Stimulated activated CD4-positive, alpha-beta T cell treated with anti-CD3 and anti-CD28 coated beads, Interleukin-2, amount 100 ng/mL, for 24 hours (primary cell): ENCODE data around the gene ACSL3.
A peak's percentile ranks its signal among the peaks of the same experiment; 100 is the strongest.
"Not testable (repeated sequence)": the region's sequence is repeated elsewhere in the genome, so short reads cannot be mapped to it uniquely, and the experiment has no call there.

Source experiments
- DNase-seq, 2 donors: peaks; one replicate each; pipeline ENCODE4 v3.0.0-alpha.2; 2020

Gene ACSL3

DNA sequence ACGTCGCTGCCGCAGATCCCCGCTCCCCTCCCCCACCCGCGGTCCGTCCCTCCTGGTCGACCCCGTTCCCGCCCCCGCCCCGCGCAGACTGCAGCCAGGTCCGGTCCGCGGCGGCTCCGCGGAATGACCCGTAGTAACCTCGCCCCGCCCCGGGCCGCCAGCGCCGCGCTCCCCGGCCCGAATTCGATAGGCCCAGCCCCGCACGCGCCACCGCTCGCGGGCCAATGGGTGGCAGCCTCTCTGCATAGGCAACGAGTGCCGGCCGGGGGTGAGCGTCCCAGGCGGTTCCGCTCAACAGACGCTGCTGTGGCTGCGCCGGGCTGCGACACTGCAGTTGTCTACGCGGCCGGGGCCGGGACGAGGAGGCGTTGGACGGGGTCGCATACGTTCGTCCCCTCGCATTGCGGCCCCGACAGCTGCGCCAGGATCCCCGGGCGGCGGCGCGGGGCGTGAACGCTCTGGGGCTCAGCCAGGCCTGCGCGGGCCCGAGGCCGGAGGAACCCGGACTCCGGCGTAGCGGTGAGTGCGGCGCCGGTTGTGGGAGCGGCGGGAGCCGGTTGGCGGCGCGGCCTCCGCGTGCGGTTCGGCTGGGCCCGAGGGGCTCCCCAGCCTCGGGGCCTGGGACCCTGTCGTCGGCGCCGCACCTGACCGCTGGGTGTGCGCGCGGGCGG is at the start of gene ACSL3:
ACSL3 (plus strand) TSS at position 297 of the 671 bp plus-strand sequence. CDS start 47,737 bp downstream, outside the sequence.
- DNase-seq, result peak; percentile 93 to 95

DNA sequence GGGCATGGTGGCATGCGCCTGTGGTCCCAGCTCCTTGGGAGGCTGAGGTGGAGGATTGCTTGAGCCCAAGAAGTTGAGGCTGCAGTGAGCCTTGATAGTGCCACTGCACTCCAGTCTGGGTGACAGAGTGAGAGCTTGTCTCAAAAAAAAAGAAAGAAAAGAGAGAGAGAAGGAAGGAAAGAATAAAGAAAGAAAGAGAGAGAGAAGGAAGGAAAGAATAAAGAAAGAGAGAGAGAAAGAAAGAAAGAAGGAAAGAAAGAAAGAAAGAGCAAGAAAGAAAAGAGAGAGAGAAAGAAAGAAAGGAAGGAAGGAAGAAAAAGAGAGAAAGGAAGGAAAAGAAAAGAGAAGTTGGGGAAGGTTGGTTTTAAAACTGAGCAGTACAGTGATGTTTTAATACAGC is 49.0 kb upstream of the ACSL3 start:
- no peak for DNase-seq

DNA sequence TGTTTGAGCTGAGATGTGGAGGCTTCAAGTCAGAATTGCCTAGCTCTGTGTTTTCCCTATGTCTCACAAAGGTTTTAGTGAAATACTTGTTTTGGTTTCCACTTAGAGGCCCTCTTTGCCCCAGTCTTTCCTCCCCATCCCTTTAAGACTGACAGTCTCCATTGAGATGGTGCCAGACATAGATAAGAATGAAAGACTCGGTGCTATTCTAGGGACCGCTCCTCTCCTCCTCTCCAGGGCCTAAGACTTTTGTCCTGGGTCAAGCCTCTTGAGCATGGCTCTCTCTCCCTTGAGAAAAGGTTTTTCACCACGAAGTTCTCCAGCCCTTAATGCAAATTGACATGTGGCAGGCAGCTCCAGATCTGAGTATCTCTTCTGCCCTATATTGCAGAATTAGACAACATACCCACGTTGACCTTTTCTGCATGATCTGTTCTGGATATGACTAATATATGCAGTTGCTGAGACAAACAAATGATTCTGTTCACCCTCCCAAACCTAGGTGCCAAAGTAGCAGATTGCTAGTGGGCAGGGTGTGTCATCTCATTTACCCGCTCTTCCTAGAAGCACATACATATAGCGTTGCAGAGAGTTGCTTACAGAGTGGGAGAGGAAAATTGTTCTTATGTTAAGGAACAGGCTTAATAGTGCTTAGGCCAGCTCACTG is 47.5 kb upstream of the ACSL3 start:
- no peak for DNase-seq

DNA sequence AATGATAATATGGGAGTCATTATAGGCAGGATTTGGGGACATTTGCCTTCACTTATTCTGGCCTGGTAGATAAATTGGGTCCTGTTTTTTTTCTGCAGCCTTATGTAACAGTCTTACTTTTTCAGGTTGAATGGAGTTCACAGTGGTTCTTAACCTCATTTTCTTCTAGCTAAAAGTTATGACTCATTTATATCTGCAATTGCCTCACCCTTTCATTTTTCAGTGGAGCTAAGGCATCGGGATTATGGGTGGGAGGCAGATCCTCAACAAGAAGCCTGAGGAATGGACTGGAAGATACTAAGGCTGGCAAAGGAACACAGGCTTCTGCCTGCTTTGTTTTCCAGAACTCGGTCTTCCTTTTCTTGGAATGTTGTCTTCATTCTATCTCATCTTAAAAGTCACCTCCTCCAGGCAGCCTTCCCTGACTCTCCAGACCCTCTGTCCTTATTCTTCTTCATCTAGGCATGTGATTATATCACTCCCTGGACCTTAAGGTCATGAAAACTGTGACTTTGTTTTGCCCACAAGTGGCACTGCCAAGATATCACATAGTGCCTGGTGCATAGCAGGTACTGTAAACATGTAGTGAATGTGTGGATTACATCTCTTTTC is 41.0 kb upstream of the ACSL3 start:
- DNase-seq, result no peak

DNA sequence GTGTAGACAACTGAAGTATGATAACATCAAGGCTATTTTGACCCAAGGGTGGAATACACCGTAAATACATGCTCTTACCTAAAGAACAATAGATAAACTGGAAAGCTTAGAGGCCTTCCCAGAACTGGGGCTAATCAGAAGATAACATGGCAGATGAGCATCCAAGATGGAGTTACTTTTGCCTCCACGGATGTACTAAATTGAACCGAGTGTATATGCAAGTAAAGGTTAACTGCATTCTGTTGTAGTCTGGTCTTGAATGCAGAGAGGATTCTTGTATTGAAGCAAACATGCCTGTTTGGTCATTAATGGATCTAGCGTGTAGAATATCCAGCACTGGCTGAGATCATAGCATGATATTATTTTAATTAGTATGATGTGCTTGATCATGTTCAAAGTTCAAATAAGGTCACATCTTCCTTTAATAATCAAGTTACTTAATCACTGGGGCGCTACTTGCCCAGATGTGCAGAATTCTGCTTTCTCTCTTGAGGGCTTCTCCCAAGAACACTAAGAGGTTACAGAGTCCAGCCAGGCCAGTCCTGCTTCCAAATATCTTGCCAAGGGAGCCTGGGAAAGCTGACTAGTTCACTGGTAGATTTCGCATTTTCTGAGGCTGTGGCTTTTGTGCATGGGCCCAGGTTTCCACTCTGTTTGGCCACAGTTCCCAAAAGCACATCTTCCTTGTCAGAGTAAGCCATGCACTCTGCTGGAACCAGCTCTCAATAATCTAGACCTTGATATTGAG is 37.5 kb upstream of the ACSL3 start:
- DNase-seq, result no peak

DNA sequence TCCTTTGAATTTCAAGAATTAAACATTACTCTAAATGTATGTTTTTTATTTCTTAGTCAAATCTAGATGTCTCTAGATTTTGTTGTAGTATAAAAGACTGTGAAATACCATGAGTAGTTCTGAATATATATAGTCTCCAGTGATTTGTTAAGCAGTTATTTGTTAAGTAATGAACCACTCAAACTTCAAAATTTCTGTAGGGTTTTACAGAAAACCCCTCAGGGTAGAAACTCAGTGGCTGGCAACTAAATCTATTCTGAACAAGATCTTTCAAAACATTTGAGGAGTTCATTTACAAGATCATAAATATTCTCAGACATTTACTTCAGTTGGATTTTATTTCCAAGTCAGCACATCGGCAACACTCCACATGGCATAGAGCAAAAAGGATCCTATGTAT is 35.8 kb upstream of the ACSL3 start:
- no peak for DNase-seq

DNA sequence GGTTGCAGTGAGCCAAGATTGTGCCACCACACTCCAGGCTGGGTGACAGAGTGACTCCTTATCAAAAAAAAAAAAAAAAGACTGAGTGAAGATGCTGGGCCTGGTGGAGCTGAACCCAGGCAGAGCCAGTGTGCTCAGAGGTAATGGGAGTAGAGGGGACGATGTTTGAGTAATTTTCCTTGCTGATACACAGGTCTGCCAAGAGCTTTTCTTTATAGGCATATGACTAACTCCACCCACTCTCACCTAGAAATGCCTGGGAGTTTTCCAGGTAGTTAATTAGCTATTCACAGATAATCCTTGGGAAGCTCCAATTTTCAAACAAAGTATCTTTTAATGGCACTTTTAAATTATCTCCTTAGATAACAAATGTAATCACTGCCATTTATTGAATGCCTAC is 33.4 kb upstream of the ACSL3 start:
- DNase-seq, result no peak

DNA sequence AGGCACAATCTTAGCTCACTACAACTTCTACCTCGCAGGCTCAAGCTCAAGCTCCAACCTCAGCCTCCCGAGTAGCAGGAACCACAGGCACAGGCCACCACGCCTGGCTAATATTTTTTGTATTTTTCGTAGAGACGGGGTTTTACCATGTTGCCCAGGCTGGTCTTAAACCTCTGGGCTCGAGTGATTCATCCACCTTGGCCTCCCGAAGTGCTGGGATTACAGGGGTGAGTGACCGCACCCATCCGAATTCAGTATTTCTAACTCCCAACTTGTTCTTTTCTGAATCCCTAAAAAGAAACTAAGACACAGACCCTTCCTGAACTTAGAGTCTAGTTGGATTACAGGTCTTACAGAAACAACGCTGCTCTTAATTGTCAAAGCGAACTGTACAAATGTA is 32.3 kb upstream of the ACSL3 start:
- no peak for DNase-seq

DNA sequence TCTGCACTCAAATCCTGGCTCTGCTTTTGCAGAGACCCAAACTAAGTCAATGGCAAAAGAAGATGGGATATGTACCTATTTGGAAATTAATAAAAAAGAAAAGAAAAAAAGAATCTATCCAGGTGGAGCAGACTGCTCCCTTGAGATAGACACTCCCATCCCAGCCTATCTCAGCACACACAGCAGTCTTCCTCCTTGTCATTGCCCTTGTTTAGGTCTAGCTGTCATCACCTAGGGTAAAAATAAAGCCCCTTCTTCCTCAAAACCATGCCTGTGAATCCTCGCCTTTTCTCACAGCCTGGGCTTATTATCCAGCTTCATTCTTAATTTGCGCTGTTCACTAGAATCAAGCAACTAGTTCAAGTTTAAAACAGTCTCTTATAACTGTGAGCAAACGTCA is 30.7 kb upstream of the ACSL3 start:
- no peak for DNase-seq

DNA sequence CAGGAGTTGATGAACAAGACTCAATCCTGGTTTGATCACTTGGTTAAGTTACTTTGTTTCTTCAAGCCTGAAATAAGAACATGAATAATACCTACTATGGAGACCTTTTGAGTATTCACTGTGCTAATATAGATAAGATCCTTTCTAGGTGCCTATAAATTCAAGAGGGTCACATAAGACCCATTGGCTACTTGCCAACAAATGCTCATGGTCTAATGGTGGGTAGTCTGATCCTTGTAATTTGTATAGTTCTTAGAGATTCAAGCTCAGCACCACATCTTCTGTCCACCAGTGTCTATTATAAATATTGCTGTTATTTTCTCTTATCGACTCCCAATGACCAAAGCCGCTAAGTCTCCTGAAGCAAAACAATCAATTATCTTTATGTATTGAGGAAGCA is 27.4 kb upstream of the ACSL3 start:
- no peak for DNase-seq

DNA sequence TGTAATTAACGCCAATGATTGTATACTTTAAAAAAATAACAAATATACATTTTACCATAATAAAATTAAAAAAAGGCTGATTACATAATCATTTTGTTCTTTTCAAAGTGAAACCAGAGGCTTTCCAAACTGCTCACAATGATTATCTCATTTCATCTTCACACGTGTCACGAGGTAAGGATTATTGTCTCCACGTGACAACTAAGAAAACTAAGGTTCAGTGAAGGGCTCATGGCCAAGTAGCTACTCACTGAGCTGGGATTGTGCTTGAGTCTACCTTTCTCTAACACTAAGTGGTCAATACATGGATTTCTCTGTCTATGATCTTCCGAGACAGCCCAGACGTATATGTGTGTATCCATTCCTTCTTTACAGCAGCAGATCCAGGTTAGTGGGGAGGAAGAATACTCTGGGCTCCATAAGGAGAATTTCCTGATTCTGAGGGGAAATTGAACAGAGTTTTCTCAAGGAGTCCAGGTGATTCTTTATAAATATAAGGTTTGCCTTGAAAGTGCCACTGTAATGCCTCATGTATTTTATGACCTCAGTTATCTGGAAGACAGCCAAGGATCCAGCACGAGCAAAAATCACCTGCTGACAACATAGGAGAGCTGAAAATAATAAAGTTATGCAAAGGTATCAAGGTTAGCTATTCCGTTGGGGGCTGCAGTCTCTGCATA is 25.6 kb upstream of the ACSL3 start:
- no peak for DNase-seq

DNA sequence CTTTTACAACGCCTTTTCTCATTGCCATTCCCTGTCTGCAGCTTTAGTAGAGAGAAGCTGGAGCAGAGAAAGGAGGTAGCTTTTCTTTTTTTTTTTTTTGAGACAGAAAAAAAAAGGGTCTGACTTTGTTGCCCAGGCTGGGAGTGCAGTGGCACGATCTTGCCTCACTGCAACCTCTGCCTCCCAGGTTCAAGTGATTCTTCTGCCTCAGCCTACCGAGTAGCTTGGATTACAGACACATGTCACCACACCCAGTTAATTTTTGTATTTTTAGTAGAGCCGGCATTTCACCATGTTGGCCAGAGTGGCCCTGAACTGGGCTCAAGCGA is 25.0 kb upstream of the ACSL3 start:
- no peak for DNase-seq

DNA sequence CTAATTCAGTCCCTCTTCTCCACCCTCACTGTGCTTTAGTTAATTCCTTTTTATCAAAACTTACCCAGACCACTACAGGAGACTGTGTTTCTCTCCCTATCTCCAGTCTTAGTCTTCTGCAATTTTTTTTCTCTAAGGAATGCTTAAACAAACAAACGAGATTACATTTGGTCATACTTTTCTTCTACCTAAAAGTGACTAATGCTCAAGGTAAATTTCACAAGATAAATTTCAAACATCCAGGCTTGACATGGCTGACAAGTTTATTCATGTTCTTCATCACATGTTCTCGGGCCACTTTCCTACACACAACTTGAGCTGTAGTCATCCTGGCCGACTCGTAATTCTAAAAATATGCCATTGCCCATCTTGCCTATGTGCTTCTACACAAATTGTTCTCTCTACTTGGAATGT is 23.2 kb upstream of the ACSL3 start:
- DNase-seq, result no peak

DNA sequence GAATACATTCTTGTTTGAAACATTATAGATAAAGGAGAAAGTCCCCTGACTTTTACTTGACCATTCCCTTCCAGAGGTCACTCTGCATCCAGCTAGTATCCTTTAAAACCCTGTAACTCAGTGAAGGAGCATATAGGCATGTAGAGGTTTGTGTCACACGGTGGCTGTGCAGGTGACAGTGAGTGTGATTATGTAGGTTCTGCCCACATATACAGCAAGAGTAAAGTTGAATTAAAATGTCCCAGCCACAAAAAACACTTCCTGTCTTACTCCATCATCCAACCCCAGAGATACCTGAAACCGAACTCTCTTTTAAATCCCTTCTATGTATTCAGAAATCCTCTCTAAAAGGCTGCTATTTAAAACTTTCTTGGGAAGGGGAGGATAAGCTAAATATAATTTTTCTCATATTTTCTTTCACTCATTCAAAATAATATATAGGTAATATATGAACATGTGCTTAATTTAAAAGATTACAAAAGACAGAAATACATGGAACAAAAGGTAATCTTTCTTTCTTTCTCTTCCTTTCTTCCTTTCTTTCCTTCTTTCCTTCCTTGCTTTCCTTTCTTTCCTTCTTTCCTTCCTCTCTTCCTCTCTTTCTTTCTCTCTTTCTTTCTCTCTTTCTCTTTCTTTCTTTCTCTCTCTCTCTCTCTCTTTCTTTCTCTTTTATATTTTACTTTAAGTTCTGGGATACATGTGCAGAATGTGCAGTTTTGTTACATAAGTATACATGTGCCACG is 20.6 kb upstream of the ACSL3 start:
- no peak for DNase-seq

DNA sequence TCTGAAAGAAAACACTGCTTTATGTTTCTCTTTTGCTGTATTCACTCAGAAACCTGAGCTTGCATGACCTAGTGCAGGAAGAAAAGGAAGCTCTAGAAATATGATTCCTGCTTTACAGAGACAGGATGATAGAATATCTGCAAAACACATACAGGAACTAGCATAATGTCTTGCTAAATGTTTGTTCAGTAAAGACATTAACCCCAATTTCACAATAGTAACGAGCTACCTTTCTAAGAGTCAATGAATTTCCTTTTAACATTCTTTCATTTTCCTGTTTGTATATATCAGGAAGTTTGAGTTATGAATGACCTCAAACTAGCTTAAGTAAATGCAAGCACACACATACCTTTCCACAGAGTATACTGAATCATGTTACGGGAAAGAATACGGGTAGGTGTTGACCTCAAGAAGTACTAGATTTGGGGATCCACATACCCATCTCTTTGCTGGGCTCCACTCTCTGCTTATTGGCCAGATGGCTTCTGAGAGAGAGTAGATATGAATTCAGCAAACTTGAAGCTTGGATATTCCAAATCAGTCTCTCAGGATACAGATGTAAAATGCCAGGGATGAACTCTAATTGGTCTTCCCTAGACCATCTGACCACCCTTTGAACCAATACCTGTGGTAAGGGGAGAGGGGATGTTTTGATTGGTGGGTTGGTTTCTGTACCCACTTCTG is 18.2 kb upstream of the ACSL3 start:
- DNase-seq, result no peak

DNA sequence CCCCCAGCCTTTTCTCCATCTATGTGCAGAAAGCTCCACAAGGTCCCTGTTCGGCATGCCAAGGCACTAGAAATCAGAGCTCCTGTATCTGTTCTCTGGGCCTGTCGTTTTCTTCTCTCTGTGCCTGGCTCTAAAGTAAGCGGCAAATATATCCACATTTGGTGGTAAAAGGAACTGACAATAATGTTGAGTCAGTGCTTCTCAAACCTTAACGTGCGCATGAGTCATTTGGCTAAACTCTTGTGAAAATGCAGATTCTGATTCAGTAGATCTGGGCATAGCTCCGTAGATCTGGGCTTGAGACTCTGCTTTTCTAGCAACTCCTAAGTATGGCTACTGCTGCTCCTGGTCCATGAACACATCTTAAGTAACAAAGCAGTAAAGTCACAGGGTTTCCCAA is 16.5 kb upstream of the ACSL3 start:
- no peak for DNase-seq

DNA sequence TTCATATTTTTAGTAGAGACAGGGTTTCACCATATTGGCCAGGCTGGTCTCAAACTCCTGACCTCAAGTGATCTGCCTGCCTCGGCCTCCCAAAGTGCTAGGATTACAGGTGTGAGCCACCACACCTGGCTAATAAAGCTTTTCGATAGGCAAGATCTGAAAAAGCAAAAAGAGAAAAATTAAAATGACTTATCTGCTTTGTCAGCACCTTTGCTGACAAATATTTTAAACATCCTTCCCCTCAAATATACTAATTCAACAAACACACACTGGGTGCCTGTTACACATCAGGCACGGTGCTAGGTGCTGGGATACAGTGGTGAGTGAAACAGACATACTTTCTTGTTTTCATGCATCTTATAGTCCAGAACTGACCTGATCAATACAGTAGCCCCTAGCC is 15.5 kb upstream of the ACSL3 start:
- not testable (repeated sequence) for DNase-seq

DNA sequence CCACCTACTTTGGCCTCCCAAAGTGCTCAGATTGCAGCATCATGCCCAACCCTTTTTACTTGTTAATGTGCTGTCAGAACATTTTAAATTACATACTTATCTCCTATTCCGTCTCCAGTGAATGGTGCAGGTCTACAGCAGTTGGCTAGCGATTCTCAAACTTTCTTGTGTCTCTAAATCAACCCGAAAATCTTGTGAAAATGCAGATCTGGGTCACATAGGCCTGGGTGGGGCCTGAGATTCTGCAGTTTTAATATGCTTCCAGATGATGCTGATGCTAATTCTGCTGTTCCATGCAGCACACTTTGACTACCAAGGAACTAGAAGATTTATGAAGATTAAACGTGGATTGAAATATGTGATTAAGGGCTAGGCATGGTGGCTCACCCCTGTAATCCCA is 14.8 kb upstream of the ACSL3 start:
- DNase-seq, result no peak

DNA sequence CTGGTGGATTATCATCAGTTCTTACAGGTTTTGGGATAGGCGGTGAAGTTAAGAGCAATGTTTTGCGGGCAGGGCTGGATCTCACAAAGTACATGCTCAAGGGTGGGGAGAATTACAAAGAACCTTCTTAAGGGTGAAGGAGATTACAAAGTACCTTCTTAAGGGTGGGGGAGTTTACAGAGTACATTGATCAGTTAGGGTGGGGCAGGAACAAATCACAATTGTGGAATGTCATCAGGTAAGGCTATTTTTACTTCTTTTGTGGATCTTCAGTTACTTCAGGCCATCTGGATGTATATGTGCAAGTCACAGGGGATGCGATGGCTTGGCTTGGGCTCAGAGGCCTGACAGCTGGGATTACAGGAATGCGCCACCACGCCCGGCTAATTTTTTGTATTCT is 12.8 kb upstream of the ACSL3 start:
- DNase-seq, result not testable (repeated sequence)

DNA sequence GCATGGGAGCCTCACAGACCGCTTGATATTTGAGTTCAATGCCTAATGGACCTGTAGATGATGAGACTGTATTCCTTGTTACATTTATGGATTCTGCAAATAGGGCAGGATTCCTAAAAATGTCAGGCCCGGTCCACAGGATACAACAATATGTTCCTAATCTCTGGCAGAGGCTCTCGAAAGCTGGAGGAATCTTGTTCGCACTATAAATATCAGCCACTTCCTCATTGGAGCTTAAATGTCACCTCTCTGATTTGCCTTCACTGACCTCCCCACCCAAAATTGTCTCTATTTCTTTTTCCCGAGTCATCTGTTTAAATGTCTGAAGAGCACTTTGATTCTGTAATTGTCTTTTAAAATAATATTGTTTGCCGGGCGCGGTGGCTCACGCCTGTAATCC is 12.0 kb upstream of the ACSL3 start:
- no peak for DNase-seq

DNA sequence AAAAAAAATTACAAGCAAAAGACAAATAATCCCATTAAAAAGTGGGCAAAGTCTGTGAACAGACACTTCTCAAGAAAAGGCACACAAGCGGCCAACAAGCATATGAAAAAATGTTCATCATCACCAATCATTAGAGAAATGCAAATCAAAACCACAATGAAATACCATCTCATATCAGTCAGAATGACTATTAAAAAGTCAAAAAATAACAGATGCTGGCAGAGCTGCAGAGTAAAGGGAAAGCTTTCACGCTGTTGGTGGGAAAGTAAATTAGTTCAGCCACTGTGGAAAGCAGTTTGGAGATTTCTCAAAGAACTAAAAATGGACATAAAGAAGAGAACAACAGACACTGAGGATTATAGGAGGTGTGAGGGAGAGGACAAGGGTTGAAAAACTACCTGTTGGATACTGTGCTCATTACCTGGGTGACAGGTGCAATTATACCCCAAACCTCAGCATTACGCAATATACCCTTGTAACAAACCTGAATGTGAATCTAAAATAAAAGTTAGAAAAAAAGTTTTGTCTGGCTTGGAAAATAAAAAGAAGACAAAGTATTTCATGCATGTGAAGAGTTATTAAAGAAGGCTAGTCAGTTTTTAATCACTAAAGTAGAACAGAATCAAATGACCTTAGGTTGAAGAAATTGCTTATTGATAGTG is 8.7 kb upstream of the ACSL3 start:
- no peak for DNase-seq
